Chondrocyte (in vitro differentiated cells): ENCODE measurements around the gene NPC1L1. TPM values are rescaled to one million over a fixed set of nuclear protein-coding genes. Genes with fewer than 3 reads are reported as not detected.

Experiments used
- DNase-seq: peaks from one replicate; pipeline ENCODE4 v3.0.0; 2021; ENCODE audit warnings: mixed read lengths, low spot score
- H3K27ac Mint-ChIP-seq: one replicate; pipeline ENCODE4 v1.8.0; 2021; ENCODE audit warnings: mild to moderate bottlenecking, moderate library complexity, mixed read lengths; ENCODE audit not compliant: unreplicated experiment
- H3K27me3 Mint-ChIP-seq: 2 replicates; pipeline ENCODE4 v1.8.0; 2021; ENCODE audit warnings: low read depth, mixed read lengths
- H3K36me3 Mint-ChIP-seq: 2 replicates; pipeline ENCODE4 v1.8.0; 2021; ENCODE audit warnings: low read depth, mixed read lengths
- H3K4me1 Mint-ChIP-seq: 2 replicates; pipeline ENCODE4 v1.8.0; 2021; ENCODE audit warnings: low read depth, mild to moderate bottlenecking, mixed read lengths
- H3K4me3 Mint-ChIP-seq: one replicate; pipeline ENCODE4 v1.8.0; 2021; ENCODE audit warnings: mild to moderate bottlenecking, moderate library complexity, mixed read lengths; ENCODE audit not compliant: unreplicated experiment
- H3K9me3 Mint-ChIP-seq: 2 replicates; pipeline ENCODE4 v1.8.0; 2021; ENCODE audit warnings: low read depth, mixed read lengths
- CTCF ChIP-seq: fragments of 200-600 bp; sonication (generic); IDR thresholded peaks from 2 replicates; pipeline ENCODE4 v1.5.0; 2021; ENCODE audit warnings: antibody characterized with exemption, mild to moderate bottlenecking, moderate library complexity
- total RNA-seq: library from RNA; stranded (reverse); gene quantifications from 3 replicates; pipeline ENCODE4 v1.2.1, GENCODE V29; 2021

Gene NPC1L1
- total RNA-seq, 1 donor from 2014 or later, result not detected

GRCh38 chr7:44498230-44498954 lies 42.7 kb downstream of the NPC1L1 start:
- Mint-ChIP-seq H3K4me1 (no peaks in the 10 kb centered on the region), H3K27ac (no peak overlapping the region), H3K27me3 (peaks cover 40% of the 10 kb centered on the region), H3K36me3 (no peaks in the 10 kb centered on the region), H3K9me3 (no peaks in the 10 kb centered on the region), H3K4me3 (no peak overlapping the region)
- DNase-seq, result no peak
- no peak for TF ChIP-seq CTCF

GRCh38 chr7:44497155-44498027 lies 43.7 kb downstream of the NPC1L1 start:
- Mint-ChIP-seq H3K4me1 (no peaks in the 10 kb centered on the region), H3K27ac (no peak overlapping the region), H3K27me3 (peaks cover 36% of the 10 kb centered on the region), H3K4me3 (no peak overlapping the region), H3K36me3 (no peaks in the 10 kb centered on the region), H3K9me3 (no peaks in the 10 kb centered on the region)
- DNase-seq, result no peak
- TF ChIP-seq CTCF, result no peak

- Mint-ChIP-seq H3K27me3 (peaks cover 29% of the 10 kb centered on the region), H3K4me1 (no peaks in the 10 kb centered on the region), H3K4me3 (no peak overlapping the region), H3K27ac (no peak overlapping the region), H3K9me3 (no peaks in the 10 kb centered on the region), H3K36me3 (no peaks in the 10 kb centered on the region)
- no peak for DNase-seq
- TF ChIP-seq CTCF, result no peak
These were observed 44.7 kb downstream of the NPC1L1 start for GRCh38 chr7:44496385-44496784.

- Mint-ChIP-seq H3K4me1 (peaks cover 8% of the 10 kb centered on the region), H3K9me3 (no peaks in the 10 kb centered on the region), H3K27me3 (peaks cover 29% of the 10 kb centered on the region), H3K36me3 (no peaks in the 10 kb centered on the region), H3K27ac (no peak overlapping the region), H3K4me3 (no peak overlapping the region)
- no peak for TF ChIP-seq CTCF
- no peak for DNase-seq
These were observed 46.2 kb downstream of the NPC1L1 start for GRCh38 chr7:44494960-44495359.

- Mint-ChIP-seq H3K27me3 (peaks cover 9% of the 10 kb centered on the region), H3K4me1 (peaks cover 36% of the 10 kb centered on the region), H3K9me3 (no peaks in the 10 kb centered on the region), H3K4me3 (peak overlapping the region; percentile 79), H3K27ac (peak overlapping the region; percentile 95), H3K36me3 (no peaks in the 10 kb centered on the region)
- TF ChIP-seq CTCF, result no peak
- DNase-seq, result no peak
These were observed 49.9 kb downstream of the NPC1L1 start for GRCh38 chr7:44491229-44491628.
